ENCODE measurements around the gene TMEM161A. TPM values are rescaled to one million over a fixed set of nuclear protein-coding genes. Genes with fewer than 3 reads are reported as not detected.

TMEM161A gene
- total and polyA plus RNA-seq, 7 donors, result 3.0 to 28.0 (median 15.6) TPM

- H3K36me3 ChIP-seq, result no peaks in the 10 kb centered on the region
- no peak for DNase-seq
- no peaks in the 10 kb centered on the region for H3K4me1 ChIP-seq
- no peaks in the 10 kb centered on the region for H3K9me3 ChIP-seq
- intact Hi-C loops (cut with DNase I), result no loop called here
- TF ChIP-seq, protein P1, sequence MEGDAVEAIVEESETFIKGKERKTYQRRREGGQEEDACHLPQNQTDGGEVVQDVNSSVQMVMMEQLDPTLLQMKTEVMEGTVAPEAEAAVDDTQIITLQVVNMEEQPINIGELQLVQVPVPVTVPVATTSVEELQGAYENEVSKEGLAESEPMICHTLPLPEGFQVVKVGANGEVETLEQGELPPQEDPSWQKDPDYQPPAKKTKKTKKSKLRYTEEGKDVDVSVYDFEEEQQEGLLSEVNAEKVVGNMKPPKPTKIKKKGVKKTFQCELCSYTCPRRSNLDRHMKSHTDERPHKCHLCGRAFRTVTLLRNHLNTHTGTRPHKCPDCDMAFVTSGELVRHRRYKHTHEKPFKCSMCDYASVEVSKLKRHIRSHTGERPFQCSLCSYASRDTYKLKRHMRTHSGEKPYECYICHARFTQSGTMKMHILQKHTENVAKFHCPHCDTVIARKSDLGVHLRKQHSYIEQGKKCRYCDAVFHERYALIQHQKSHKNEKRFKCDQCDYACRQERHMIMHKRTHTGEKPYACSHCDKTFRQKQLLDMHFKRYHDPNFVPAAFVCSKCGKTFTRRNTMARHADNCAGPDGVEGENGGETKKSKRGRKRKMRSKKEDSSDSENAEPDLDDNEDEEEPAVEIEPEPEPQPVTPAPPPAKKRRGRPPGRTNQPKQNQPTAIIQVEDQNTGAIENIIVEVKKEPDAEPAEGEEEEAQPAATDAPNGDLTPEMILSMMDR (IDR thresholded peaks at IDR 0.05), result no peak
- TF ChIP-seq POLR2A (IDR thresholded peaks at IDR 0.05), result no peak
- no peak overlapping the region for H3K4me3 ChIP-seq
- H3K27ac ChIP-seq, result no peak overlapping the region
- WGBS, 2 donors, result 93 to 95% methylated on average over 6 of the region's 6 CpGs
- no peaks in the 10 kb centered on the region for H3K27me3 ChIP-seq
These were observed 59.5 kb downstream of the TMEM161A start for GRCh38 chr19:19078801-19079200.

GRCh38 chr19:19077103-19077502, 61.2 kb downstream of the TMEM161A start:
- no peaks in the 10 kb centered on the region for H3K9me3 ChIP-seq
- DNase-seq, result no peak
- intact Hi-C loops (cut with DNase I), result no loop called here
- no peak for TF ChIP-seq POLR2A (IDR thresholded peaks at IDR 0.05)
- TF ChIP-seq POLR2AphosphoS5 (IDR thresholded peaks at IDR 0.05), result no peak
- TF ChIP-seq, protein P1 (IDR thresholded peaks at IDR 0.05), result no peak
- no peak for TF ChIP-seq EP300 (IDR thresholded peaks at IDR 0.05)
- no peak overlapping the region for H3K4me3 ChIP-seq
- no peaks in the 10 kb centered on the region for H3K4me1 ChIP-seq
- H3K27me3 ChIP-seq, result no peaks in the 10 kb centered on the region
- H3K36me3 ChIP-seq, result no peaks in the 10 kb centered on the region
- 96% methylated on average over 7 of the region's 7 CpGs for WGBS, 2 donors
- no peak overlapping the region for H3K27ac ChIP-seq

DNA sequence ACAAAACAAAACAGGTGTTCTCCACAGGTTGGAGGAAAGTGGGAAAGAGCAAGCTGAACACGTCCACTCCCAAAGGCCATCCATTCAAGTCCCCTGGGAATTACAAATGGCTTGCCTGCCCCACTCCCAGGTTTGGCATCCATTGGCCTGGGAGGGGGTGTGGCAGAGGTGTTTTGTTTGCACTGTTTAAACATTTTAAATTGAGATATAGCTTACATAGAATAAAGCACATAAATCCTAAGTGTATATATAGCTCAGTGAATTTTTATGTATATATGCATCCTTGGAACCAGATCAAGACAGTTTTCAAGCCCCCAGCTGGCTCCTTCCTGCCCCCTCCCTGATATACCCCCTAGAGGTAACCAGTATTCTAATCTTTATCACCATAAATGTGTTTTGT, 61.8 kb downstream of the TMEM161A start:
- no peak for TF ChIP-seq EP300 (IDR thresholded peaks at IDR 0.05)
- TF ChIP-seq POLR2A (IDR thresholded peaks at IDR 0.05), result no peak
- TF ChIP-seq, protein P1 (IDR thresholded peaks at IDR 0.05), result no peak
- no peak for TF ChIP-seq POLR2AphosphoS5 (IDR thresholded peaks at IDR 0.05)
- Histone ChIP-seq H3K4me1 (no peaks in the 10 kb centered on the region), H3K27me3 (no peaks in the 10 kb centered on the region), H3K27ac (no peak overlapping the region), H3K4me3 (no peak overlapping the region), H3K9me3 (no peaks in the 10 kb centered on the region), H3K36me3 (no peaks in the 10 kb centered on the region)
- 60 to 74% methylated on average over 1 of the region's 1 CpG for WGBS, 2 donors
- intact Hi-C loops (cut with DNase I), result no loop called here
- DNase-seq, result no peak

GRCh38 chr19:19075126-19075525, 63.2 kb downstream of the TMEM161A start:
- H3K27me3 ChIP-seq, result no peaks in the 10 kb centered on the region
- no peak for DNase-seq
- TF ChIP-seq POLR2AphosphoS5 (IDR thresholded peaks at IDR 0.05) (no peak), EP300 (IDR thresholded peaks at IDR 0.05) (no peak), POLR2A (IDR thresholded peaks at IDR 0.05) (no peak)
- 93 to 95% methylated on average over 8 of the region's 8 CpGs for WGBS, 2 donors
- intact Hi-C loops (cut with DNase I), result no loop called here
- no peak overlapping the region for H3K4me3 ChIP-seq
- H3K9me3 ChIP-seq, result no peaks in the 10 kb centered on the region
- no peaks in the 10 kb centered on the region for H3K4me1 ChIP-seq
- H3K36me3 ChIP-seq, result no peaks in the 10 kb centered on the region
- H3K27ac ChIP-seq, result no peak overlapping the region

- 74 to 76% methylated on average over 13 of the region's 13 CpGs for WGBS, 2 donors
- DNase-seq, result no peak
These were observed 63.9 kb downstream of the TMEM161A start for GRCh38 chr19:19074196-19074882.

More at GRCh38 chr19:19074196-19074882, 63.9 kb downstream of the TMEM161A start:
- TF ChIP-seq, protein P1 (IDR thresholded peaks at IDR 0.05), result no peak
- TF ChIP-seq EP300 (IDR thresholded peaks at IDR 0.05) (no peak), POLR2AphosphoS5 (IDR thresholded peaks at IDR 0.05) (no peak), POLR2A (IDR thresholded peaks at IDR 0.05) (no peak)
- Histone ChIP-seq H3K36me3 (no peaks in the 10 kb centered on the region), H3K9me3 (no peaks in the 10 kb centered on the region), H3K4me3 (no peak overlapping the region), H3K27ac (no peak overlapping the region), H3K27me3 (no peaks in the 10 kb centered on the region), H3K4me1 (peaks cover 0 to 1% (median 0%) of the 10 kb centered on the region in 4 donors)
- intact Hi-C loops (cut with DNase I), result no loop called here

Data from sigmoid colon (tissue), 7 donors.